ENCODE results near the gene SERTAD3.
A peak's percentile ranks its signal among the peaks of the same experiment; 100 is the strongest.

SERTAD3 gene

DNA sequence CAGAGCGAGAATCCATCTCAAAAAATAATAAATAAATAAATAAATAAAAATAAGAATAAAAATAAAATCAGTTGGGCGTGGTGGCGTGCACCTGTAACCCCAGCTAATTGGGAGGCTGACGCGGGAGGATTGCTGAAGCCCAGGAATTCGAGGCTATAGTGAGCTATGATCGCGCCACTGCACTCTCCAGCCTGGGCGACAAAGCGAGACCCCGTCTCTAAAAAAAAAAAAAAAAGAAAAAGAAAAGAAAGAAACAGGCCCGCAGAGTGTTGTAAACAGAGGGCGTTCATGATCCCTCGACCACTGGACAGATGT is 23.7 kb downstream of the SERTAD3 start:
- 63% methylated on average over 13 of the region's 14 CpGs for WGBS
- DNase-seq, result no peak
- Histone ChIP-seq H3K18ac (ENCODE audit: low read depth in 1 of 2, low read length in 2 of 2) (peak overlapping the region in 1 of 2 experiments; percentile 98), H3K14ac (ENCODE audit: low read length in 2 of 2) (no peak overlapping the region), H2AK5ac (ENCODE audit: low read length, severe bottlenecking) (no peak overlapping the region), H3K23ac (ENCODE audit: low read length in 2 of 2) (no peak overlapping the region), H3K4me3 (ENCODE audit: insufficient read depth in 1 of 2, low read depth in 1 of 2, low read length in 2 of 2) (peak overlapping the region in 1 of 2 experiments; percentile 82), H3K27ac (ENCODE audit: low read length, poor library complexity, severe bottlenecking) (peak overlapping the region; percentile 96), H3K4me1 (ENCODE audit: control insufficient read depth, insufficient read depth, low read depth, low read length) (peaks cover 15% of the 10 kb centered on the region), H3K36me3 (ENCODE audit: control insufficient read depth in 1 of 2, insufficient read depth in 2 of 2, low read depth in 1 of 2, low read length in 2 of 2) (peaks cover 11 to 15% of the 10 kb centered on the region in 2 experiments), H2BK5ac (ENCODE audit: low read depth, low read length, poor library complexity, severe bottlenecking) (no peak overlapping the region), H4K8ac (ENCODE audit: low read length) (no peak overlapping the region), H3K4me2 (ENCODE audit: low read length, poor library complexity, severe bottlenecking) (peak overlapping the region; percentile 88), H3K27me3 (ENCODE audit: control insufficient read depth in 1 of 2, insufficient read depth in 1 of 2, low read length in 2 of 2) (no peaks in the 10 kb centered on the region), H3K9me3 (ENCODE audit: control insufficient read depth, low read length) (no peaks in the 10 kb centered on the region), H3K79me1 (replicated peaks; ENCODE audit: low read length, poor library complexity, severe bottlenecking) (peaks cover 6% of the 10 kb centered on the region), H2BK120ac (ENCODE audit: low read depth, low read length) (peak overlapping the region; percentile 44), H3K9ac (ENCODE audit: low read length) (peak overlapping the region; percentile 99), H2BK12ac (ENCODE audit: low read length in 2 of 2) (no peak overlapping the region), H2BK15ac (ENCODE audit: low read depth, poor library complexity, severe bottlenecking) (peak overlapping the region; percentile 6), H3K4ac (ENCODE audit: low read depth in 1 of 2, low read length in 2 of 2) (peak overlapping the region in 1 of 2 experiments; percentile 96), H4K91ac (ENCODE audit: low read length) (no peak overlapping the region), H2AFZ (ENCODE audit: low read depth, low read length) (no peak overlapping the region)

DNA sequence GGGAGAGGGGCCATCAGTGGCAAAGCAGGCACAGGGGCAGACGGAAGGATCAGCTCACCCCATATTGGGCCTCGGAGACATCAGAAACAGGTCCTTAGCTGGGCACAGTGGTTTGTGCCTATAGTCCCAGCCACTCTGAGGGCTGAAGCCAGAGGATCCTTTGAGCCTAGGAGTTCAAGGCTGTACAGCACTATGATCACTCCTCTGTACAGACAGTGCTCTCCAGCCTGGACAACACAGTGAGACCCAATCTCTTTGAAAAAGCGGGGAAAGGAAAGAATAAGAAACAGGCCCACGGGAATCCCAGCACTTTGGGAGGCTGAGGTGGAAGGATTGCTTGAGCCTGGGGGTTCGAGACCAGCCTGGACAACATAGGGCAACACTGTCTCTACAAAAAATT is 24.4 kb downstream of the SERTAD3 start:
- Histone ChIP-seq H3K14ac (ENCODE audit: low read length in 2 of 2) (no peak overlapping the region), H3K9me3 (ENCODE audit: control insufficient read depth, low read length) (no peaks in the 10 kb centered on the region), H3K36me3 (ENCODE audit: control insufficient read depth in 1 of 2, insufficient read depth in 2 of 2, low read depth in 1 of 2, low read length in 2 of 2) (peaks cover 11 to 15% of the 10 kb centered on the region in 2 experiments), H2BK5ac (ENCODE audit: low read depth, low read length, poor library complexity, severe bottlenecking) (no peak overlapping the region), H3K4me2 (ENCODE audit: low read length, poor library complexity, severe bottlenecking) (no peak overlapping the region), H3K27me3 (ENCODE audit: control insufficient read depth in 1 of 2, insufficient read depth in 1 of 2, low read length in 2 of 2) (no peaks in the 10 kb centered on the region), H3K18ac (ENCODE audit: low read depth in 1 of 2, low read length in 2 of 2) (no peak overlapping the region), H3K23ac (ENCODE audit: low read length in 2 of 2) (no peak overlapping the region), H3K27ac (ENCODE audit: low read length, poor library complexity, severe bottlenecking) (no peak overlapping the region), H2BK15ac (ENCODE audit: low read depth, poor library complexity, severe bottlenecking) (peak overlapping the region; percentile 33), H3K4me1 (ENCODE audit: control insufficient read depth, insufficient read depth, low read depth, low read length) (peaks cover 17% of the 10 kb centered on the region), H2AFZ (ENCODE audit: low read depth, low read length) (no peak overlapping the region), H4K91ac (ENCODE audit: low read length) (no peak overlapping the region), H2BK120ac (ENCODE audit: low read depth, low read length) (no peak overlapping the region), H2AK5ac (ENCODE audit: low read length, severe bottlenecking) (no peak overlapping the region), H3K4me3 (ENCODE audit: insufficient read depth in 1 of 2, low read depth in 1 of 2, low read length in 2 of 2) (no peak overlapping the region), H2BK12ac (ENCODE audit: low read length in 2 of 2) (peak overlapping the region; percentile 54 to 96), H4K8ac (ENCODE audit: low read length) (no peak overlapping the region), H3K4ac (ENCODE audit: low read depth in 1 of 2, low read length in 2 of 2) (peak overlapping the region in 1 of 2 experiments; percentile 63), H3K9ac (ENCODE audit: low read length) (no peak overlapping the region), H3K79me1 (replicated peaks; ENCODE audit: low read length, poor library complexity, severe bottlenecking) (peaks cover 6% of the 10 kb centered on the region)
- DNase-seq, result no peak
- 97% methylated on average over 5 of the region's 5 CpGs for WGBS

DNA sequence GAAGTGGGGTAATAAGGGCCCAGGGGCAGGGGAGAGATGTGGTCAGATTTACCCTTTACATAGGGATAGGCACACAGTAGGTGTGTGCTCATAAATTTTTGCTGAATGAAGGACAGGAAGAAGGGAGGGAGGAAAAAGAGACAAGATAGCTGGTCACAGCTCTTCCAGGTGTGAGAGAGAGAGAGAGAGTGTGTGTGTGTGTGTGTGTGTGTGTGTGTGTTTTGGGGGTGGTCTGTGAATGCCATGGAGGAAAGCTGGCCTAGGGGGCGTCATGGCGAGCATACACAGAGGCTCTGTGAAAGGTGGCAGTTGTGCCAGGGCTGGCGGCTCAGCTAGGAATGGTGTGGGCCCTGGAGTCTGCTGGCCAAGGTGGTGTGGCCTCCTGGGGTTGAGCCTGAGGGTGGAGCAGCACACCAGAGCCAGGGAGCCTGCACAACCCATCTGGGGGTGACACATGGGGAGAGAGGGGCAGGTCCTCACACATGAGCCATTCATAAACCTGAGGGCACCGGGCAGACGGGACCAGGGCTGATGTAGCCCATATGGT is 25.0 kb downstream of the SERTAD3 start:
- 77% methylated on average over 5 of the region's 5 CpGs for WGBS
- H3K27ac ChIP-seq (ENCODE audit: low read length, poor library complexity, severe bottlenecking), result no peak overlapping the region
- H3K9ac ChIP-seq (ENCODE audit: low read length), result no peak overlapping the region
- peaks cover 11 to 15% of the 10 kb centered on the region in 2 experiments for H3K36me3 ChIP-seq (ENCODE audit: control insufficient read depth in 1 of 2, insufficient read depth in 2 of 2, low read depth in 1 of 2, low read length in 2 of 2)
- peak; percentile 41 for DNase-seq
- H3K27me3 ChIP-seq (ENCODE audit: control insufficient read depth in 1 of 2, insufficient read depth in 1 of 2, low read length in 2 of 2), result no peaks in the 10 kb centered on the region
- peak overlapping the region in 1 of 2 experiments; percentile 5 for H3K4ac ChIP-seq (ENCODE audit: low read depth in 1 of 2, low read length in 2 of 2)
- no peak overlapping the region for H4K8ac ChIP-seq (ENCODE audit: low read length)
- H2BK12ac ChIP-seq (ENCODE audit: low read length in 2 of 2), result peak overlapping the region; percentile 75 to 96
- H3K14ac ChIP-seq (ENCODE audit: low read length in 2 of 2), result peak overlapping the region in 1 of 2 experiments; percentile 5
- H2AFZ ChIP-seq (ENCODE audit: low read depth, low read length), result no peak overlapping the region
- H3K4me3 ChIP-seq (ENCODE audit: insufficient read depth in 1 of 2, low read depth in 1 of 2, low read length in 2 of 2), result no peak overlapping the region
- H3K23ac ChIP-seq (ENCODE audit: low read length in 2 of 2), result peak overlapping the region in 1 of 2 experiments; percentile 49
- no peak overlapping the region for H3K4me2 ChIP-seq (ENCODE audit: low read length, poor library complexity, severe bottlenecking)
- no peak overlapping the region for H2BK5ac ChIP-seq (ENCODE audit: low read depth, low read length, poor library complexity, severe bottlenecking)
- H2AK5ac ChIP-seq (ENCODE audit: low read length, severe bottlenecking), result no peak overlapping the region
- peak overlapping the region; percentile 90 for H4K91ac ChIP-seq (ENCODE audit: low read length)
- peak overlapping the region; percentile 42 for H2BK120ac ChIP-seq (ENCODE audit: low read depth, low read length)
- no peaks in the 10 kb centered on the region for H3K9me3 ChIP-seq (ENCODE audit: control insufficient read depth, low read length)
- H2BK15ac ChIP-seq (ENCODE audit: low read depth, poor library complexity, severe bottlenecking), result peak overlapping the region; percentile 97
- H3K18ac ChIP-seq (ENCODE audit: low read depth in 1 of 2, low read length in 2 of 2), result peak overlapping the region; percentile 38 to 54
- peaks cover 6% of the 10 kb centered on the region for H3K79me1 ChIP-seq (replicated peaks; ENCODE audit: low read length, poor library complexity, severe bottlenecking)
- H3K4me1 ChIP-seq (ENCODE audit: control insufficient read depth, insufficient read depth, low read depth, low read length), result peaks cover 21% of the 10 kb centered on the region

DNA sequence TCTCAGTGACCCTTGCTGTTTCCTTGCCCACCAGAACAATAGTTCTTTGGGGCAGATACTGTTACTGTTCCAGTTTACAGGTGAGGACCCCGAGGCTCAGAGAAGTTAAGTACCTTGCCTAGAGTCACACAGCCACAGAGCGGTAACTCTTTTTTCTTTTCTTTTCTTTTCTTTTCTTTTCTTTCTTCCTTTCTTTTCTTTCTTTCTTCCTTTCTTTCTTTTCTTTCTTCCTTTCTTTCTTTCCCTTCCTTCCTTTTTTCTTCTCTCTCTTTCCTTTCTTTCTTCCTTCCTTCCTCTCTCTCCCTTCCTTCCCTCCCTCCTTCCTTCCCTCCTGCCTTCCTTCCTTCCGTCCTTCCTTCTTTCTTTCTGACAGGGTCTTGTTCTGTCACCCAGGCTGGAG is 26.1 kb downstream of the SERTAD3 start:
- H3K4me3 ChIP-seq (ENCODE audit: insufficient read depth in 1 of 2, low read depth in 1 of 2, low read length in 2 of 2), result no peak overlapping the region
- WGBS, result 98% methylated on average over 3 of the region's 3 CpGs

More for the DNA sequence above, 26.1 kb downstream of the SERTAD3 start:
- H3K79me1 ChIP-seq (replicated peaks; ENCODE audit: low read length, poor library complexity, severe bottlenecking), result peaks cover 3% of the 10 kb centered on the region
- H3K23ac ChIP-seq (ENCODE audit: low read length in 2 of 2), result no peak overlapping the region
- no peak overlapping the region for H3K27ac ChIP-seq (ENCODE audit: low read length, poor library complexity, severe bottlenecking)
- no peak overlapping the region for H3K9ac ChIP-seq (ENCODE audit: low read length)
- H2BK15ac ChIP-seq (ENCODE audit: low read depth, poor library complexity, severe bottlenecking), result peak overlapping the region; percentile 100
- no peak overlapping the region for H3K14ac ChIP-seq (ENCODE audit: low read length in 2 of 2)
- H3K4me1 ChIP-seq (ENCODE audit: control insufficient read depth, insufficient read depth, low read depth, low read length), result peaks cover 19% of the 10 kb centered on the region
- no peaks in the 10 kb centered on the region for H3K9me3 ChIP-seq (ENCODE audit: control insufficient read depth, low read length)
- H3K4me2 ChIP-seq (ENCODE audit: low read length, poor library complexity, severe bottlenecking), result no peak overlapping the region
- peak overlapping the region; percentile 100 for H4K8ac ChIP-seq (ENCODE audit: low read length)
- H2AK5ac ChIP-seq (ENCODE audit: low read length, severe bottlenecking), result peak overlapping the region; percentile 86
- peak overlapping the region; percentile 68 to 99 for H3K4ac ChIP-seq (ENCODE audit: low read depth in 1 of 2, low read length in 2 of 2)
- H4K91ac ChIP-seq (ENCODE audit: low read length), result peak overlapping the region; percentile 100
- peak overlapping the region; percentile 93 to 99 for H3K18ac ChIP-seq (ENCODE audit: low read depth in 1 of 2, low read length in 2 of 2)
- no peak overlapping the region for H2BK5ac ChIP-seq (ENCODE audit: low read depth, low read length, poor library complexity, severe bottlenecking)
- H2BK12ac ChIP-seq (ENCODE audit: low read length in 2 of 2), result peak overlapping the region; percentile 91 to 95
- H2BK120ac ChIP-seq (ENCODE audit: low read depth, low read length), result peak overlapping the region; percentile 64
- peaks cover under 1 to 5% of the 10 kb centered on the region in 2 experiments for H3K27me3 ChIP-seq (ENCODE audit: control insufficient read depth in 1 of 2, insufficient read depth in 1 of 2, low read length in 2 of 2)
- H3K36me3 ChIP-seq (ENCODE audit: control insufficient read depth in 1 of 2, insufficient read depth in 2 of 2, low read depth in 1 of 2, low read length in 2 of 2), result peaks cover 8 to 11% of the 10 kb centered on the region in 2 experiments
- DNase-seq, result no peak
- H2AFZ ChIP-seq (ENCODE audit: low read depth, low read length), result no peak overlapping the region
